Spleen (tissue), 11 donors: ENCODE data around the gene RPE65. TPM values are rescaled to one million over a fixed set of nuclear protein-coding genes. Genes with fewer than 3 reads are reported as not detected.
"Not testable (repeated sequence)": the region's sequence is repeated elsewhere in the genome, so short reads cannot be mapped to it uniquely, and the experiment has no call there.

Experiments used
- DNase-seq: peaks from one replicate; pipeline ENCODE4 v3.0.0-alpha.2; 2020
- H3K27ac ChIP-seq, 8 donors: fragments of 200-600 bp; sonication (generic) in 7 of 8; 1 replicate in 4 of 8; 2 replicates in 4 of 8; pipeline versions ENCODE4 v1.5.0 to v1.8.0; 2016 to 2021; ENCODE audit warnings: inconsistent platforms in 4 of 8, mild to moderate bottlenecking in 4 of 8, moderate library complexity in 1 of 8
- H3K27me3 ChIP-seq, 7 donors: fragments of 200-600 bp; sonication (generic) in 6 of 7; replicated peaks in 1 of 7; 1 replicate in 4 of 7; 2 replicates in 3 of 7; pipeline versions ENCODE4 v1.5.0 to v1.8.0; 2016 to 2021; ENCODE audit warnings: inconsistent platforms in 3 of 7, mild to moderate bottlenecking in 1 of 7
- H3K36me3 ChIP-seq, 6 donors: fragments of 200-600 bp; sonication (generic) in 5 of 6; 1 replicate in 4 of 6; 2 replicates in 2 of 6; pipeline versions ENCODE4 v1.5.0 to v1.8.0; 2016 to 2021; ENCODE audit warnings: inconsistent platforms in 2 of 6
- H3K4me1 ChIP-seq, 6 donors: fragments of 200-600 bp; sonication (generic) in 5 of 6; 1 replicate in 3 of 6; 2 replicates in 3 of 6; pipeline versions ENCODE4 v1.5.0 to v1.8.0; 2016 to 2021; ENCODE audit warnings: inconsistent platforms in 3 of 6
- H3K4me3 ChIP-seq, 8 donors: fragments of 200-600 bp; sonication (generic) in 7 of 8; 1 replicate in 4 of 8; 2 replicates in 4 of 8; pipeline versions ENCODE4 v1.5.0 to v1.8.0; 2016 to 2021; ENCODE audit warnings: inconsistent platforms in 4 of 8, mild to moderate bottlenecking in 4 of 8, moderate library complexity in 2 of 8
- H3K9me3 ChIP-seq, 8 donors: fragments of 200-600 bp; sonication (generic) in 7 of 8; 1 replicate in 4 of 8; 2 replicates in 4 of 8; pipeline versions ENCODE4 v1.5.0 to v1.8.0; 2016 to 2021; ENCODE audit warnings: inconsistent platforms in 4 of 8
- CTCF ChIP-seq, 11 experiments: fragments of 200-600 bp in 7 of 11; fragments of 450-650 bp in 4 of 11; sonication (generic) in 4 of 11; IDR thresholded peaks in 8 of 11; conservative IDR thresholded peaks in 3 of 11; 1 replicate in 7 of 11; 2 replicates in 4 of 11; pipeline versions ENCODE4 v1.4.0 to v1.8.0; 2016 to 2021; ENCODE audit warnings: antibody characterized with exemption in 11 of 11, inconsistent platforms in 4 of 11, mild to moderate bottlenecking in 1 of 11
- POLR2A ChIP-seq, 3 donors: fragments of 450-650 bp; IDR thresholded peaks; one replicate each; pipeline ENCODE4 v1.5.1; 2017; ENCODE audit warnings: antibody characterized with exemption in 3 of 3, mild to moderate bottlenecking in 1 of 3
- POLR2AphosphoS5 ChIP-seq, 3 donors: sonication (generic); formaldehyde crosslinking; IDR thresholded peaks; one replicate each; pipeline ENCODE4 v1.5.1; 2017; ENCODE audit warnings: antibody characterized with exemption in 3 of 3
- WGBS, 5 donors: extraction: QIAGEN DNeasy Blood & Tissue Kit in 3 of 5; methylation state at CpG; one replicate each; pipeline versions ENCODE4 v1.1.5 to v1.1.7; 2013 to 2018; 5-methylcytosine and 5-hydroxymethylcytosine counted together
- intact Hi-C: fragments of 100-400 bp; cut with DNase I; formaldehyde crosslinking; loops from one replicate; pipeline ENCODE4 v1.15.0; 2023; ENCODE audit warnings: low total_unique reads
- polyA plus RNA-seq, 3 donors: library from polyadenylated mRNA; stranded (reverse); fragments of 200-250 nt; gene quantifications; one replicate each; pipeline ENCODE4 v1.2.1, GENCODE V29; 2013
- total RNA-seq, 7 donors: library from RNA; depleted of rRNA in 3 of 7; stranded (reverse); fragments of >200 nt in 3 of 7; fragmentation: NEBNext Ultra II Directional in 4 of 7; extraction: Animal tissue kit (Norgen Biotek cat#: 25700) in 4 of 7; gene quantifications; one replicate each; pipeline versions ENCODE4 v1.1.0 to v1.2.1, GENCODE V29; 2016 to 2021
- donor health status: healthy with polysubstance abuse.
- donor health status: DM: no; HTN: no; CAD: no; lungs with moderate emphysema.
- donor health status: DM: no; HTN: no; CAD: no.
- donor health status: Bipolar disorder and iron deficiency.
- donor health status: healthy.
- donor health status: DM: no; HTN: no; CAD: no.
- donor health status: DM: yes; HTN: yes; CAD: no.

Gene RPE65
- total and polyA plus RNA-seq, 10 donors, result 0.08 to 0.40 (median 0.10) TPM; not detected in 7

- Histone ChIP-seq H3K9me3 (no peaks in the 10 kb centered on the region), H3K27ac (no peak overlapping the region), H3K36me3 (peaks cover 0 to 40% (median 0%) of the 10 kb centered on the region in 6 donors), H3K27me3 (no peaks in the 10 kb centered on the region), H3K4me1 (no peaks in the 10 kb centered on the region), H3K4me3 (no peak overlapping the region)
- intact Hi-C loops, result no loop called here
- 96 to 100% (median 99%) methylated on average over 2 of the region's 2 CpGs for WGBS, 5 donors
- DNase-seq, result no peak
- TF ChIP-seq POLR2A (IDR thresholded peaks at IDR 0.05) (no peak), CTCF (IDR thresholded peaks at IDR 0.05 in 8 of 11, conservative IDR thresholded peaks at IDR 0.05 in 3 of 11) (no peak), POLR2AphosphoS5 (IDR thresholded peaks at IDR 0.05) (no peak)
Measured at GRCh38 chr1:68479501-68479900, 29.7 kb upstream of the RPE65 start.

GRCh38 chr1:68478662-68479061, 28.9 kb upstream of the RPE65 start:
- TF ChIP-seq CTCF (IDR thresholded peaks at IDR 0.05 in 8 of 11, conservative IDR thresholded peaks at IDR 0.05 in 3 of 11) (no peak), POLR2A (IDR thresholded peaks at IDR 0.05) (no peak), POLR2AphosphoS5 (IDR thresholded peaks at IDR 0.05) (no peak)

GRCh38 chr1:68476626-68477025, 26.9 kb upstream of the RPE65 start:
- intact Hi-C loops, result not testable (repeated sequence)
- 74 to 87% (median 85%) methylated on average over 2 of the region's 2 CpGs for WGBS, 5 donors

More at GRCh38 chr1:68478662-68479061, 28.9 kb upstream of the RPE65 start:
- Histone ChIP-seq H3K9me3 (no peaks in the 10 kb centered on the region), H3K27ac (no peak overlapping the region), H3K4me1 (no peaks in the 10 kb centered on the region), H3K36me3 (peaks cover 0 to 40% (median 0%) of the 10 kb centered on the region in 6 donors), H3K27me3 (no peaks in the 10 kb centered on the region), H3K4me3 (no peak overlapping the region)
- WGBS, 5 donors, result 90 to 100% (median 98%) methylated on average over 2 of the region's 2 CpGs
- intact Hi-C loops, result no loop called here
- DNase-seq, result no peak

GRCh38 chr1:68473060-68473459, 23.3 kb upstream of the RPE65 start:
- no peaks in the 10 kb centered on the region for H3K9me3 ChIP-seq
- DNase-seq, result no peak
- no peak for TF ChIP-seq POLR2A (IDR thresholded peaks at IDR 0.05)
- intact Hi-C loops, result no loop called here
- no peak overlapping the region for H3K27ac ChIP-seq
- H3K36me3 ChIP-seq, result peaks cover 0 to 15% (median 0%) of the 10 kb centered on the region in 6 donors
- no peaks in the 10 kb centered on the region for H3K4me1 ChIP-seq
- H3K4me3 ChIP-seq, result no peak overlapping the region
- H3K27me3 ChIP-seq, result no peaks in the 10 kb centered on the region

More at GRCh38 chr1:68476626-68477025, 26.9 kb upstream of the RPE65 start:
- peaks cover 0 to 40% (median 0%) of the 10 kb centered on the region in 6 donors for H3K36me3 ChIP-seq
- not testable (repeated sequence) for DNase-seq, H3K9me3 ChIP-seq, H3K4me1 ChIP-seq, H3K4me3 ChIP-seq, H3K27ac ChIP-seq, H3K27me3 ChIP-seq

GRCh38 chr1:68470388-68470970, 20.7 kb upstream of the RPE65 start:
- no peaks in the 10 kb centered on the region for H3K4me1 ChIP-seq
- DNase-seq, result no peak
- H3K27me3 ChIP-seq, result no peaks in the 10 kb centered on the region
- no peaks in the 10 kb centered on the region for H3K36me3 ChIP-seq
- H3K27ac ChIP-seq, result no peak overlapping the region
- no peaks in the 10 kb centered on the region for H3K9me3 ChIP-seq
- intact Hi-C loops, result no loop called here
- no peak for TF ChIP-seq CTCF (IDR thresholded peaks at IDR 0.05 in 8 of 11, conservative IDR thresholded peaks at IDR 0.05 in 3 of 11)
- no peak for TF ChIP-seq POLR2A (IDR thresholded peaks at IDR 0.05)
- no peak for TF ChIP-seq POLR2AphosphoS5 (IDR thresholded peaks at IDR 0.05)
- 85 to 92% (median 90%) methylated on average over 2 of the region's 2 CpGs for whole genome bisulfite sequencing, 5 donors
- H3K4me3 ChIP-seq, result no peak overlapping the region
